CD4-positive, alpha-beta T cell (primary cell): ENCODE results near the gene AVEN. TPM values are rescaled to one million over a fixed set of nuclear protein-coding genes. Genes with fewer than 3 reads are reported as not detected.

Experiments
- ATAC-seq: fragments of 200-7000 bp; cut with Tn5 transposase; one replicate; pipeline ENCODE4 v1.10.0; 2022; ENCODE audit warnings: mild to moderate bottlenecking; ENCODE audit not compliant: poor library complexity
- CTCF ChIA-PET: fragments of 350-600 bp; sonication (Branson Sonifier 250); formaldehyde crosslinking; loops from one replicate; lab custom pipeline; 2021; ENCODE audit warnings: antibody characterized with exemption, inconsistent platforms; lab: Charles Lee
- POLR2A ChIA-PET: fragments of 350-600 bp; sonication (Branson Sonifier 250); formaldehyde crosslinking; loops from one replicate; lab custom pipeline; 2021; ENCODE audit warnings: antibody characterized with exemption, inconsistent platforms; lab: Charles Lee
- DNase-seq, 14 experiments: peaks; one replicate each; pipeline ENCODE4 v3.0.0-alpha.2; 2013 to 2020; ENCODE audit warnings: mixed read lengths in 2 of 14
- H3K27ac ChIP-seq, 2 donors: one replicate each; pipeline versions ENCODE4 v1.5.1 to v1.7.0; 2013; ENCODE audit warnings: low read length in 2 of 2, low read depth in 1 of 2, mild to moderate bottlenecking in 1 of 2
- H3K27me3 ChIP-seq, 2 experiments: 1 replicate in 1 of 2; 2 replicates in 1 of 2; pipeline versions ENCODE4 v1.6.1 to v1.7.0; 2013; ENCODE audit warnings: low read length in 2 of 2, control low read depth in 1 of 2, mild to moderate bottlenecking in 1 of 2, moderate library complexity in 1 of 2; ENCODE audit not compliant: insufficient read depth in 2 of 2, control insufficient read depth in 1 of 2
- H3K36me3 ChIP-seq: one replicate; pipeline ENCODE4 v1.6.1; 2013; ENCODE audit warnings: low read length, control low read depth; ENCODE audit not compliant: insufficient read depth
- H3K4me1 ChIP-seq: one replicate; pipeline ENCODE4 v1.6.1; 2013; ENCODE audit warnings: low read length, control low read depth; ENCODE audit not compliant: insufficient read depth
- H3K4me3 ChIP-seq: one replicate; pipeline ENCODE4 v1.5.1; 2013; ENCODE audit warnings: mild to moderate bottlenecking, low read length, moderate library complexity
- H3K9me3 ChIP-seq, 2 experiments: 1 replicate in 1 of 2; 2 replicates in 1 of 2; pipeline versions ENCODE4 v1.6.1 to v1.7.0; 2013; ENCODE audit warnings: low read length in 2 of 2, mild to moderate bottlenecking in 2 of 2, control low read depth in 1 of 2, moderate library complexity in 1 of 2; ENCODE audit not compliant: control insufficient read depth in 1 of 2, insufficient read depth in 1 of 2
- H3K27ac Mint-ChIP-seq: one replicate; pipeline ENCODE4 v1.8.0; 2020; ENCODE audit warnings: mixed read lengths
- H3K27me3 Mint-ChIP-seq: one replicate; pipeline ENCODE4 v1.8.0; 2021; ENCODE audit warnings: mixed read lengths
- H3K36me3 Mint-ChIP-seq: one replicate; pipeline ENCODE4 v1.8.0; 2021; ENCODE audit warnings: low read depth, mixed read lengths
- H3K4me1 Mint-ChIP-seq: one replicate; pipeline ENCODE4 v1.8.0; 2021; ENCODE audit warnings: low read depth, mixed read lengths
- H3K4me3 Mint-ChIP-seq: one replicate; pipeline ENCODE4 v1.8.0; 2020; ENCODE audit warnings: mild to moderate bottlenecking, mixed read lengths
- H3K9me3 Mint-ChIP-seq: one replicate; pipeline ENCODE4 v1.8.0; 2020; ENCODE audit warnings: mixed read lengths
- CTCF ChIP-seq: fragments of 200-600 bp; IDR thresholded peaks from one replicate; pipeline ENCODE4 v1.8.0; 2022; ENCODE audit warnings: antibody characterized with exemption, mild to moderate bottlenecking
- intact Hi-C, 2 experiments: fragments of 100-400 bp; cut with DNase I in 1 of 2; cut with micrococcal nuclease in 1 of 2; formaldehyde crosslinking; loops; one replicate each; pipeline versions ENCODE4 v1.15.1 to v1.9.0; 2023 to 2025; cut with DNase I, micrococcal nuclease
- total RNA-seq, 174 experiments: library from RNA in 2 of 174; stranded (reverse) in 2 of 174; gene quantifications; one replicate each; pipeline ENCODE4 v1.2.3 and lab custom pipeline; 2021 to 2026

Gene AVEN
- total RNA-seq, 2 experiments from 2014 or later, result 4.5 to 4.9 TPM

- DNase-seq (no peak), ATAC-seq (no peak)
- intact Hi-C loops, result no loop called here
- H3K9me3 Mint-ChIP-seq, result no peaks in the 10 kb centered on the region
- Histone ChIP-seq H3K27ac (no peak overlapping the region), H3K36me3 (peaks cover 12% of the 10 kb centered on the region), H3K27me3 (no peaks in the 10 kb centered on the region), H3K4me1 (no peaks in the 10 kb centered on the region), H3K9me3 (no peaks in the 10 kb centered on the region), H3K4me3 (no peak overlapping the region)
- no peak overlapping the region for H3K4me3 Mint-ChIP-seq
- ChIA-PET CTCF (no interaction called here), POLR2A (no interaction called here)
- H3K27ac Mint-ChIP-seq, result no peak overlapping the region
- H3K27me3 Mint-ChIP-seq, result no peaks in the 10 kb centered on the region
- TF ChIP-seq CTCF, result no peak
- no peaks in the 10 kb centered on the region for H3K4me1 Mint-ChIP-seq
- peaks cover 64% of the 10 kb centered on the region for H3K36me3 Mint-ChIP-seq
These were observed 173.6 kb downstream of the AVEN start for GRCh38 chr15:33865416-33865815.

- Mint-ChIP-seq H3K27ac (no peak overlapping the region), H3K9me3 (no peaks in the 10 kb centered on the region), H3K27me3 (no peaks in the 10 kb centered on the region), H3K36me3 (peaks cover 65% of the 10 kb centered on the region), H3K4me1 (no peaks in the 10 kb centered on the region), H3K4me3 (no peak overlapping the region)
- ChIA-PET POLR2A (no interaction called here), CTCF (no interaction called here)
- ATAC-seq (no peak), DNase-seq (no peak)
- intact Hi-C loops, result no loop called here
- Histone ChIP-seq H3K27me3 (no peaks in the 10 kb centered on the region), H3K27ac (no peak overlapping the region), H3K36me3 (peaks cover 12% of the 10 kb centered on the region), H3K9me3 (no peaks in the 10 kb centered on the region), H3K4me1 (no peaks in the 10 kb centered on the region), H3K4me3 (no peak overlapping the region)
- no peak for TF ChIP-seq CTCF
These were observed 174.5 kb downstream of the AVEN start for GRCh38 chr15:33864360-33865075.

- Histone ChIP-seq H3K4me3 (no peak overlapping the region), H3K4me1 (no peaks in the 10 kb centered on the region), H3K9me3 (no peaks in the 10 kb centered on the region), H3K27me3 (no peaks in the 10 kb centered on the region), H3K27ac (no peak overlapping the region), H3K36me3 (peaks cover 6% of the 10 kb centered on the region)
- Mint-ChIP-seq H3K4me1 (no peaks in the 10 kb centered on the region), H3K4me3 (no peak overlapping the region), H3K27ac (no peak overlapping the region), H3K36me3 (peaks cover 37% of the 10 kb centered on the region), H3K27me3 (no peaks in the 10 kb centered on the region), H3K9me3 (no peaks in the 10 kb centered on the region)
- intact Hi-C loops, result no loop called here
- no peak for TF ChIP-seq CTCF
- ChIA-PET CTCF (no interaction called here), POLR2A (no interaction called here)
- DNase-seq (no peak), ATAC-seq (no peak)
These were observed 178.2 kb downstream of the AVEN start for GRCh38 chr15:33860754-33861153.
